Activated T-helper 17 cell treated with anti-CD3 and anti-CD28 coated beads, Interleukin-2, amount 50 U/mL, for 72 hours (primary cell): Measurements from ENCODE around the gene NBPF4. TPM values are rescaled to one million over a fixed set of nuclear protein-coding genes. Genes with fewer than 3 reads are reported as not detected.
"Not testable (repeated sequence)": the region's sequence is repeated elsewhere in the genome, so short reads cannot be mapped to it uniquely, and the experiment has no call there.

ENCODE experiments used
- ATAC-seq: fragments of 150-1000 bp; cut with Tn5 transposase; replicated peaks from 2 replicates; pipeline ENCODE4 v1.10.0; 2021; ENCODE audit warnings: mild to moderate bottlenecking, moderate library complexity
- H3K27ac Mint-ChIP-seq: one replicate; pipeline ENCODE4 v1.8.0; 2022; ENCODE audit warnings: mixed read lengths
- H3K27me3 Mint-ChIP-seq: one replicate; pipeline ENCODE4 v1.8.0; 2022; ENCODE audit warnings: mixed read lengths
- H3K36me3 Mint-ChIP-seq: one replicate; pipeline ENCODE4 v1.8.0; 2022; ENCODE audit warnings: low read depth, mild to moderate bottlenecking, mixed read lengths
- H3K4me1 Mint-ChIP-seq: one replicate; pipeline ENCODE4 v1.8.0; 2022; ENCODE audit warnings: mixed read lengths
- H3K4me3 Mint-ChIP-seq: one replicate; pipeline ENCODE4 v1.8.0; 2022; ENCODE audit warnings: mild to moderate bottlenecking, mixed read lengths
- H3K9me3 Mint-ChIP-seq: one replicate; pipeline ENCODE4 v1.8.0; 2022; ENCODE audit warnings: mixed read lengths
- total RNA-seq, 2 donors: library from RNA; stranded (reverse); gene quantifications; one replicate each; pipeline ENCODE4 v1.2.3, GENCODE V29; 2022

NBPF4 gene
- not detected for total RNA-seq

GRCh38 chr1:108243976-108244375, at the start of gene NBPF4:
TSS of gene NBPF4 (minus strand) at chr1:108244076. CDS start at chr1:108243761, 315 bp downstream.
- not testable (repeated sequence) for H3K27me3 Mint-ChIP-seq, H3K36me3 Mint-ChIP-seq, H3K9me3 Mint-ChIP-seq, H3K4me1 Mint-ChIP-seq, H3K4me3 Mint-ChIP-seq, H3K27ac Mint-ChIP-seq, ATAC-seq

GRCh38 chr1:108282528-108283257, 38.8 kb upstream of the NBPF4 start:
- not testable (repeated sequence) for H3K27ac Mint-ChIP-seq, H3K36me3 Mint-ChIP-seq, H3K4me1 Mint-ChIP-seq, H3K9me3 Mint-ChIP-seq, H3K4me3 Mint-ChIP-seq, H3K27me3 Mint-ChIP-seq, ATAC-seq

- H3K4me1 Mint-ChIP-seq, H3K27me3 Mint-ChIP-seq, H3K9me3 Mint-ChIP-seq, H3K27ac Mint-ChIP-seq, H3K36me3 Mint-ChIP-seq, H3K4me3 Mint-ChIP-seq: not testable (repeated sequence)
- ATAC-seq, result peak; percentile 92
These were observed 28.8 kb upstream of the NBPF4 start for GRCh38 chr1:108272485-108273327.

GRCh38 chr1:108267097-108267496, 23.2 kb upstream of the NBPF4 start:
- not testable (repeated sequence) for ATAC-seq, H3K36me3 Mint-ChIP-seq, H3K4me1 Mint-ChIP-seq, H3K27ac Mint-ChIP-seq, H3K9me3 Mint-ChIP-seq, H3K4me3 Mint-ChIP-seq, H3K27me3 Mint-ChIP-seq

- H3K9me3 Mint-ChIP-seq, H3K4me3 Mint-ChIP-seq, H3K27me3 Mint-ChIP-seq, H3K27ac Mint-ChIP-seq, H3K4me1 Mint-ChIP-seq, ATAC-seq, H3K36me3 Mint-ChIP-seq: not testable (repeated sequence)
These were observed 18.1 kb upstream of the NBPF4 start for GRCh38 chr1:108261967-108262366.

GRCh38 chr1:108261519-108261918, 17.6 kb upstream of the NBPF4 start:
- not testable (repeated sequence) for H3K27ac Mint-ChIP-seq, H3K4me1 Mint-ChIP-seq, H3K36me3 Mint-ChIP-seq, H3K4me3 Mint-ChIP-seq, ATAC-seq, H3K9me3 Mint-ChIP-seq, H3K27me3 Mint-ChIP-seq

- not testable (repeated sequence) for H3K36me3 Mint-ChIP-seq, H3K27ac Mint-ChIP-seq, ATAC-seq, H3K27me3 Mint-ChIP-seq, H3K9me3 Mint-ChIP-seq, H3K4me3 Mint-ChIP-seq, H3K4me1 Mint-ChIP-seq
These were observed 16.8 kb upstream of the NBPF4 start for GRCh38 chr1:108260578-108261259.

- not testable (repeated sequence) for H3K9me3 Mint-ChIP-seq, H3K27me3 Mint-ChIP-seq, H3K27ac Mint-ChIP-seq, H3K4me3 Mint-ChIP-seq, H3K36me3 Mint-ChIP-seq, H3K4me1 Mint-ChIP-seq
- ATAC-seq, result peak; percentile 90
These were observed 11.6 kb upstream of the NBPF4 start for GRCh38 chr1:108255426-108255825.

- H3K36me3 Mint-ChIP-seq, H3K27me3 Mint-ChIP-seq, H3K9me3 Mint-ChIP-seq, H3K4me1 Mint-ChIP-seq, ATAC-seq, H3K27ac Mint-ChIP-seq, H3K4me3 Mint-ChIP-seq: not testable (repeated sequence)
These were observed 4.5 kb downstream of the NBPF4 start for GRCh38 chr1:108239426-108239825.

GRCh38 chr1:108235308-108235707, 8.6 kb downstream of the NBPF4 start:
- H3K36me3 Mint-ChIP-seq, H3K27me3 Mint-ChIP-seq, H3K4me1 Mint-ChIP-seq, H3K27ac Mint-ChIP-seq, H3K9me3 Mint-ChIP-seq, H3K4me3 Mint-ChIP-seq: not testable (repeated sequence)
- ATAC-seq, result peak; percentile 86

- H3K9me3 Mint-ChIP-seq, H3K4me3 Mint-ChIP-seq, H3K4me1 Mint-ChIP-seq, ATAC-seq, H3K27ac Mint-ChIP-seq, H3K27me3 Mint-ChIP-seq, H3K36me3 Mint-ChIP-seq: not testable (repeated sequence)
These were observed 11.7 kb downstream of the NBPF4 start for GRCh38 chr1:108232183-108232582.

- H3K27me3 Mint-ChIP-seq, H3K4me1 Mint-ChIP-seq, ATAC-seq, H3K36me3 Mint-ChIP-seq, H3K27ac Mint-ChIP-seq, H3K9me3 Mint-ChIP-seq, H3K4me3 Mint-ChIP-seq: not testable (repeated sequence)
These were observed 13.9 kb downstream of the NBPF4 start for GRCh38 chr1:108229976-108230375.

- not testable (repeated sequence) for H3K36me3 Mint-ChIP-seq, H3K27me3 Mint-ChIP-seq, H3K9me3 Mint-ChIP-seq, H3K4me3 Mint-ChIP-seq, H3K27ac Mint-ChIP-seq, H3K4me1 Mint-ChIP-seq, ATAC-seq
These were observed 16.1 kb downstream of the NBPF4 start for GRCh38 chr1:108227772-108228171.

- H3K9me3 Mint-ChIP-seq, H3K27me3 Mint-ChIP-seq, H3K4me3 Mint-ChIP-seq, ATAC-seq, H3K27ac Mint-ChIP-seq, H3K36me3 Mint-ChIP-seq, H3K4me1 Mint-ChIP-seq: not testable (repeated sequence)
These were observed 17.0 kb downstream of the NBPF4 start for GRCh38 chr1:108226855-108227254.

GRCh38 chr1:108223226-108223625, 20.6 kb downstream of the NBPF4 start:
- H3K27me3 Mint-ChIP-seq, H3K9me3 Mint-ChIP-seq, ATAC-seq, H3K4me1 Mint-ChIP-seq, H3K27ac Mint-ChIP-seq, H3K36me3 Mint-ChIP-seq, H3K4me3 Mint-ChIP-seq: not testable (repeated sequence)
